Measurements from ENCODE around the gene GUCY2D.

GUCY2D gene

GRCh38 chr17:7992516-7992915, 9.9 kb upstream of the GUCY2D start:
- no peak for DNase-seq (ENCODE audit: low read depth in 3 of 3, low spot score in 1 of 3)

GRCh38 chr17:7992924-7993323, 9.5 kb upstream of the GUCY2D start:
- DNase-seq (ENCODE audit: low read depth in 3 of 3, low spot score in 1 of 3) = no peak

- no peak for DNase-seq (ENCODE audit: low read depth in 3 of 3, low spot score in 1 of 3)
Observed at GRCh38 chr17:7993972-7994589, 8.3 kb upstream of the GUCY2D start.

- DNase-seq (ENCODE audit: low read depth in 3 of 3, low spot score in 1 of 3) = no peak
Observed at GRCh38 chr17:7995724-7996123, 6.7 kb upstream of the GUCY2D start.

GRCh38 chr17:7997186-7997585, 5.2 kb upstream of the GUCY2D start:
- no peak for DNase-seq (ENCODE audit: low read depth in 3 of 3, low spot score in 1 of 3)

- no peak for DNase-seq (ENCODE audit: low read depth in 3 of 3, low spot score in 1 of 3)
Observed at GRCh38 chr17:8002721-8003593, 542 bp downstream of the GUCY2D start.

- DNase-seq (ENCODE audit: low read depth in 3 of 3, low spot score in 1 of 3) = no peak
Observed at GRCh38 chr17:8003594-8004181, 1.3 kb downstream of the GUCY2D start.

GRCh38 chr17:8004899-8005298, 2.5 kb downstream of the GUCY2D start:
- DNase-seq (ENCODE audit: low read depth in 3 of 3, low spot score in 1 of 3) = no peak

GRCh38 chr17:8005357-8005756, 2.9 kb downstream of the GUCY2D start:
- DNase-seq (ENCODE audit: low read depth in 3 of 3, low spot score in 1 of 3) = no peak

GRCh38 chr17:8005967-8006730, 3.7 kb downstream of the GUCY2D start:
- no peak for DNase-seq (ENCODE audit: low read depth in 3 of 3, low spot score in 1 of 3)

- no peak for DNase-seq (ENCODE audit: low read depth in 3 of 3, low spot score in 1 of 3)
Observed at GRCh38 chr17:8006836-8007680, 4.6 kb downstream of the GUCY2D start.

- no peak for DNase-seq (ENCODE audit: low read depth in 3 of 3, low spot score in 1 of 3)
Observed at GRCh38 chr17:8007836-8008235, 5.4 kb downstream of the GUCY2D start.

- no peak for DNase-seq (ENCODE audit: low read depth in 3 of 3, low spot score in 1 of 3)
Observed at GRCh38 chr17:8012045-8012580, 9.7 kb downstream of the GUCY2D start.

- DNase-seq (ENCODE audit: low read depth in 3 of 3, low spot score in 1 of 3) = no peak
Observed at GRCh38 chr17:8012996-8013640, 10.7 kb downstream of the GUCY2D start.

- DNase-seq (ENCODE audit: low read depth in 3 of 3, low spot score in 1 of 3) = no peak
Observed at GRCh38 chr17:8013731-8014557, 11.5 kb downstream of the GUCY2D start.

GRCh38 chr17:8014558-8014850, 12.1 kb downstream of the GUCY2D start:
- DNase-seq (ENCODE audit: low read depth in 3 of 3, low spot score in 1 of 3) = no peak

GRCh38 chr17:8015236-8015956, 13.0 kb downstream of the GUCY2D start:
- no peak for DNase-seq (ENCODE audit: low read depth in 3 of 3, low spot score in 1 of 3)

GRCh38 chr17:8015957-8016631, 13.7 kb downstream of the GUCY2D start:
- DNase-seq (ENCODE audit: low read depth in 3 of 3, low spot score in 1 of 3) = no peak
